ENCODE measurements around the gene SPATA31A7.
"Not testable (repeated sequence)": the region's sequence is repeated elsewhere in the genome, so short reads cannot be mapped to it uniquely, and the experiment has no call there.

SPATA31A7 gene

DNA sequence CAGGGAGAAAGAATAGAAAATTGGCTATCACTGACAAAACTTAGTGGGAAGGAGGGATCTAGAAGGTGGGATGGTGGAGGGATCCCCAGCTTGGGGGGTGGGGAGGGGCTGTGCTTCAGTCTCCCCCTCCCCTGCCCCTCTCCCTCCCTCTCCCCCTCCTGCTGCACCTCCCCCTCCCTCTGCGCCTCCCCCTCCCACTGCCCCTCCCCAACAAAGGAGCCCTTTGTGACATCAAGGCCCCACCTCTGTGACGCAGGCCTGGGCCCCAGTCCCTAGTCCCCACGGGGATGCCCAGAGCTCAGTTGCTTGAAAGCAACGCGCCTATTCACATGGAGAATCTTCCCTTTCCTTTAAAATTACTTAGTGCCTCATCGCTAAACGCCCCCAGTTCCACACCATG lies at the start of gene SPATA31A7:
Gene SPATA31A7, plus strand, starts transcription at position 301 of the 400 bp plus-strand sequence. Its CDS starts 29 bp downstream, at position 330.
- not testable (repeated sequence) for FAIRE-seq

DNA sequence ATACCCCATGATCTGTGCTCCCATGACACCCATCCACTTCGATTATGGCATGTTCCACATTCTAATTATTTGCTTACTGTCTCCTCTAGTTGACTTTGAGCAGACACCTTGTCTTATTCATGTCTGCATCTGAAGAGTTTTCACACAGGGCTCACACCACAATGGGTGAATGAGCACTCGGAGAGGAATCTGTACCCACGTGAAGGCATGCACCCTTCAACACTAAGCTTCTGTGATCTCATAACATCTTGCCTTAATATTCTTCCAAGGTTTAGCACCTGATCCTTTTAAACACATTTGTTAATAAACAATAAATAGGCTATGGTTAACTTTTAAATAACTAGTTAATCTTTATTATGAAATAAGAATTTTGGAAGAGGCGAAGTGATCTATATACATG lies 36.6 kb downstream of the SPATA31A7 start:
- FAIRE-seq: not testable (repeated sequence)

All from endometrium (tissue), 2 donors.